Endodermal cell (in vitro differentiated cells): Measurements from ENCODE around the gene EFCAB14. TPM values are rescaled to one million over a fixed set of nuclear protein-coding genes. Genes with fewer than 3 reads are reported as not detected.

Experiments
- DNase-seq: peaks from one replicate; pipeline ENCODE4 v3.0.0-alpha.2; 2017
- H3K27ac ChIP-seq: 2 replicates; pipeline ENCODE4 v1.5.1; 2013; ENCODE audit warnings: mild to moderate bottlenecking, low read depth, low read length, moderate library complexity
- H3K27me3 ChIP-seq: 2 replicates; pipeline ENCODE4 v1.6.1; 2013; ENCODE audit warnings: mild to moderate bottlenecking, low read length, moderate library complexity; ENCODE audit not compliant: insufficient read depth, control insufficient read depth, poor library complexity, severe bottlenecking
- H3K36me3 ChIP-seq: 2 replicates; pipeline ENCODE4 v1.7.0; 2013; ENCODE audit warnings: mild to moderate bottlenecking, low read length, moderate library complexity; ENCODE audit not compliant: control insufficient read depth, insufficient read depth
- H3K4me1 ChIP-seq: one replicate; pipeline ENCODE4 v1.7.0; 2013; ENCODE audit warnings: low read length; ENCODE audit not compliant: control insufficient read depth, insufficient read depth
- H3K4me3 ChIP-seq: 2 replicates; pipeline ENCODE4 v1.5.1; 2013; ENCODE audit warnings: mild to moderate bottlenecking, low read length, moderate library complexity
- H3K9ac ChIP-seq: 2 replicates; pipeline ENCODE4 v1.6.1; 2013; ENCODE audit warnings: mild to moderate bottlenecking, low read length, moderate library complexity; ENCODE audit not compliant: poor library complexity, severe bottlenecking; ENCODE audit errors: extremely low read depth
- H3K9me3 ChIP-seq: 2 replicates; pipeline ENCODE4 v1.6.1; 2013; ENCODE audit warnings: mild to moderate bottlenecking, low read length, moderate library complexity; ENCODE audit not compliant: control insufficient read depth
- H3K27ac Mint-ChIP-seq: 2 replicates; pipeline ENCODE4 v1.8.0; 2020; ENCODE audit warnings: mixed read lengths
- H3K27me3 Mint-ChIP-seq: 2 replicates; pipeline ENCODE4 v1.8.0; 2021; ENCODE audit warnings: mild to moderate bottlenecking, mixed read lengths; ENCODE audit not compliant: insufficient read depth
- H3K36me3 Mint-ChIP-seq: 2 replicates; pipeline ENCODE4 v1.8.0; 2020; ENCODE audit warnings: low read depth, mixed read lengths
- H3K4me1 Mint-ChIP-seq: 2 replicates; pipeline ENCODE4 v1.8.0; 2020; ENCODE audit warnings: mixed read lengths
- H3K4me3 Mint-ChIP-seq: 2 replicates; pipeline ENCODE4 v1.8.0; 2020; ENCODE audit warnings: mild to moderate bottlenecking, moderate library complexity, mixed read lengths
- H3K9me3 Mint-ChIP-seq: 2 replicates; pipeline ENCODE4 v1.8.0; 2020; ENCODE audit warnings: mild to moderate bottlenecking, mixed read lengths
- WGBS, 2 experiments: methylation state at CpG; one replicate each; pipeline versions ENCODE4 v1.1.5 to v1.1.7; 2013; ENCODE audit warnings: missing lambda C conversion rate in 2 of 2, mixed read lengths in 1 of 2; ENCODE audit not compliant: insufficient coverage in 1 of 2, insufficient read length in 1 of 2; 5-methylcytosine and 5-hydroxymethylcytosine counted together
- total RNA-seq, 2 donors: library from RNA; stranded (reverse); fragmentation: NEBNext Ultra II Directional in 1 of 2; extraction: Animal tissue kit (Norgen Biotek cat#: 25700) in 1 of 2; gene quantifications; 2 replicates in 1 of 2; 3 replicates in 1 of 2; pipeline ENCODE4 v1.2.1, GENCODE V29; 2021
- TF ChIP-seq, protein P1 (sequence below): fragments of 200-600 bp; sonication (generic); conservative IDR thresholded peaks from 2 replicates; pipeline ENCODE4 v1.5.0; 2021; ENCODE audit warnings: antibody characterized with exemption, mild to moderate bottlenecking

The EFCAB14 gene
- total RNA-seq, 2 donors from 2014 or later = 82.7 to 83.4 TPM

GRCh38 chr1:46717654-46718053, 1.3 kb downstream of the EFCAB14 start:
- Histone ChIP-seq H3K27me3 (no peaks in the 10 kb centered on the region), H3K27ac (no peak overlapping the region), H3K9ac (peak overlapping the region; percentile 71), H3K4me1 (peaks cover 11% of the 10 kb centered on the region), H3K4me3 (peak overlapping the region; percentile 94), H3K9me3 (no peaks in the 10 kb centered on the region), H3K36me3 (peaks cover 32% of the 10 kb centered on the region)
- no peak for DNase-seq
- H3K9me3 Mint-ChIP-seq = no peaks in the 10 kb centered on the region
- H3K27ac Mint-ChIP-seq = peak overlapping the region; percentile 90
- peaks cover 45% of the 10 kb centered on the region for H3K4me1 Mint-ChIP-seq
- peaks cover 35% of the 10 kb centered on the region for H3K36me3 Mint-ChIP-seq
- TF ChIP-seq, protein P1, sequence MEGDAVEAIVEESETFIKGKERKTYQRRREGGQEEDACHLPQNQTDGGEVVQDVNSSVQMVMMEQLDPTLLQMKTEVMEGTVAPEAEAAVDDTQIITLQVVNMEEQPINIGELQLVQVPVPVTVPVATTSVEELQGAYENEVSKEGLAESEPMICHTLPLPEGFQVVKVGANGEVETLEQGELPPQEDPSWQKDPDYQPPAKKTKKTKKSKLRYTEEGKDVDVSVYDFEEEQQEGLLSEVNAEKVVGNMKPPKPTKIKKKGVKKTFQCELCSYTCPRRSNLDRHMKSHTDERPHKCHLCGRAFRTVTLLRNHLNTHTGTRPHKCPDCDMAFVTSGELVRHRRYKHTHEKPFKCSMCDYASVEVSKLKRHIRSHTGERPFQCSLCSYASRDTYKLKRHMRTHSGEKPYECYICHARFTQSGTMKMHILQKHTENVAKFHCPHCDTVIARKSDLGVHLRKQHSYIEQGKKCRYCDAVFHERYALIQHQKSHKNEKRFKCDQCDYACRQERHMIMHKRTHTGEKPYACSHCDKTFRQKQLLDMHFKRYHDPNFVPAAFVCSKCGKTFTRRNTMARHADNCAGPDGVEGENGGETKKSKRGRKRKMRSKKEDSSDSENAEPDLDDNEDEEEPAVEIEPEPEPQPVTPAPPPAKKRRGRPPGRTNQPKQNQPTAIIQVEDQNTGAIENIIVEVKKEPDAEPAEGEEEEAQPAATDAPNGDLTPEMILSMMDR = no peak
- no peaks in the 10 kb centered on the region for H3K27me3 Mint-ChIP-seq
- peak overlapping the region; percentile 85 for H3K4me3 Mint-ChIP-seq
- 77 to 88% methylated on average over 3 to 9 of the region's 9 CpGs for WGBS, 2 experiments

DNA sequence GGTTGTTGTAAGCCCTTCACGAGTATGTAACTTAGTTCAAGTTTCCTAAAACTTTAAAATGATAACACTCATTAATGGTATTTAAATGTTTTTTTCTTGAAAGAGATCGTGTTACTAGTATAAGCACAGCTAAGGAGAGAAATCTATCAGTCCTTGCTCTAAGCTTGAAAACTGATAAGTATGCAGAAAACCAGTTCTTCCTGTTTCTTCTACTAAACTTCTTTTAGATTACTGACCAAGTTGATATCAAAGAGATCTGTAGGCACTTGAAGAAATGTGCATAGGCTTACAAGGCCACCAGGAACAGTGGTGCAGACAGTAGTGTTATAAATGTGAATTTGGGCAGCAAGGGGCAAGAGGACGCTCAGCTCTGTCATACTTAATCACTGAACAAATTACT, 3.9 kb downstream of the EFCAB14 start:
- H3K4me1 Mint-ChIP-seq = peaks cover 35% of the 10 kb centered on the region
- H3K4me3 ChIP-seq = peak overlapping the region; percentile 7
- no peak overlapping the region for H3K4me3 Mint-ChIP-seq
- peaks cover 57% of the 10 kb centered on the region for H3K36me3 ChIP-seq
- no peak for DNase-seq
- H3K27me3 ChIP-seq = no peaks in the 10 kb centered on the region
- H3K27ac Mint-ChIP-seq = peak overlapping the region; percentile 56
- peaks cover 6% of the 10 kb centered on the region for H3K4me1 ChIP-seq
- no peaks in the 10 kb centered on the region for H3K27me3 Mint-ChIP-seq
- no peak overlapping the region for H3K27ac ChIP-seq
- H3K9me3 Mint-ChIP-seq = no peaks in the 10 kb centered on the region
- 92 to 100% methylated on average over 1 to 3 of the region's 3 CpGs for WGBS, 2 experiments
- TF ChIP-seq, protein P1 = no peak
- peaks cover 54% of the 10 kb centered on the region for H3K36me3 Mint-ChIP-seq
- H3K9me3 ChIP-seq = no peaks in the 10 kb centered on the region
- H3K9ac ChIP-seq = no peak overlapping the region

- Histone ChIP-seq H3K27me3 (no peaks in the 10 kb centered on the region), H3K36me3 (peaks cover 94% of the 10 kb centered on the region), H3K4me1 (no peaks in the 10 kb centered on the region), H3K4me3 (no peak overlapping the region), H3K9me3 (no peaks in the 10 kb centered on the region), H3K27ac (no peak overlapping the region), H3K9ac (no peak overlapping the region)
- no peaks in the 10 kb centered on the region for H3K27me3 Mint-ChIP-seq
- peaks cover 79% of the 10 kb centered on the region for H3K36me3 Mint-ChIP-seq
- H3K4me3 Mint-ChIP-seq = no peak overlapping the region
- peaks cover 4% of the 10 kb centered on the region for H3K4me1 Mint-ChIP-seq
- no peaks in the 10 kb centered on the region for H3K9me3 Mint-ChIP-seq
- no peak for DNase-seq
- TF ChIP-seq, protein P1 = no peak
- 100% methylated on average over 1 of the region's 1 CpG; no CpG with 5 or more reads in 1 of the 2 experiments for WGBS, 2 experiments
- H3K27ac Mint-ChIP-seq = no peak overlapping the region
These were observed 10.8 kb downstream of the EFCAB14 start for GRCh38 chr1:46708121-46708520.
